Endothelial cell of umbilical vein (primary cell): ENCODE measurements around the gene PITPNM3.

Source experiments
- CTCF ChIP-seq, 2 donors: IDR thresholded peaks; 1 replicate in 1 of 2; 2 replicates in 1 of 2; pipeline ENCODE4 v1.5.1; 2011; ENCODE audit warnings: low read length in 2 of 2, mild to moderate bottlenecking in 2 of 2, moderate library complexity in 2 of 2, control low read depth in 1 of 2, inconsistent platforms in 1 of 2, low read depth in 1 of 2; ENCODE audit not compliant: insufficient read depth in 1 of 2; ENCODE audit errors: extremely low read depth in 1 of 2
- EZH2 ChIP-seq: IDR thresholded peaks from 2 replicates; pipeline ENCODE4 v1.6.1; 2012; ENCODE audit warnings: borderline replicate concordance, low read depth, mild to moderate bottlenecking, moderate library complexity, low read length, inconsistent platforms; ENCODE audit not compliant: severe bottlenecking
- JUN ChIP-seq: IDR thresholded peaks from 2 replicates; pipeline ENCODE4 v1.6.1; 2011; ENCODE audit warnings: borderline replicate concordance, low read depth; ENCODE audit not compliant: insufficient read length, insufficient read depth
- MYC ChIP-seq: IDR thresholded peaks from one replicate; pipeline ENCODE4 v1.6.1; 2011; ENCODE audit warnings: mild to moderate bottlenecking, low read depth, low read length
- POLR2A ChIP-seq: IDR thresholded peaks from 2 replicates; pipeline ENCODE4 v1.6.1; 2012; ENCODE audit warnings: low read depth, mild to moderate bottlenecking, control low read depth, low read length
- POLR2AphosphoS5 ChIP-seq: IDR thresholded peaks from 2 replicates; pipeline ENCODE4 v1.6.1; 2012; ENCODE audit warnings: low read depth, mild to moderate bottlenecking, control low read depth, low read length, moderate library complexity; ENCODE audit not compliant: insufficient read depth

GRCh38 chr17:6512552-6512951, 43.8 kb downstream of the PITPNM3 start:
- TF ChIP-seq CTCF (IDR thresholded peaks at IDR 0.05; ENCODE audit: extremely low read depth in 1 of 2, insufficient read depth in 1 of 2, low read depth in 1 of 2, low read length in 2 of 2) (no peak), POLR2A (no peak), POLR2AphosphoS5 (peak; percentile 77), EZH2 (no peak), JUN (peak; percentile 64), MYC (no peak)
